Breast epithelium (tissue), 4 donors: ENCODE measurements around the gene FMNL3. TPM values are rescaled to one million over a fixed set of nuclear protein-coding genes. Genes with fewer than 3 reads are reported as not detected.

Experiments used
- DNase-seq, 2 donors: peaks; one replicate each; pipeline ENCODE4 v3.0.0-alpha.2; 2019; ENCODE audit warnings: low spot score in 2 of 2
- H3K27ac ChIP-seq, 2 donors: fragments of 200-600 bp; sonication (generic) in 1 of 2; one replicate each; pipeline ENCODE4 v1.5.1; 2016 to 2019; ENCODE audit warnings: mild to moderate bottlenecking in 1 of 2
- H3K27me3 ChIP-seq, 2 donors: fragments of 200-600 bp; sonication (generic) in 1 of 2; one replicate each; pipeline versions ENCODE4 v1.5.1 to v1.6.0; 2017 to 2019; ENCODE audit warnings: control low read depth in 1 of 2, mild to moderate bottlenecking in 1 of 2
- H3K36me3 ChIP-seq: fragments of 200-600 bp; one replicate; pipeline ENCODE4 v1.5.1; 2019
- H3K4me1 ChIP-seq, 2 donors: fragments of 200-600 bp; sonication (generic); one replicate each; pipeline ENCODE4 v1.5.1; 2016 to 2019; ENCODE audit warnings: control low read depth in 1 of 2
- H3K4me3 ChIP-seq, 3 donors: fragments of 200-600 bp; sonication (generic); 1 replicate in 2 of 3; 2 replicates in 1 of 3; pipeline ENCODE4 v1.5.1; 2016 to 2019; ENCODE audit warnings: mild to moderate bottlenecking in 3 of 3, moderate library complexity in 2 of 3
- H3K9me3 ChIP-seq, 2 donors: fragments of 200-600 bp; sonication (generic) in 1 of 2; one replicate each; pipeline ENCODE4 v1.5.1; 2016 to 2019; ENCODE audit warnings: control low read depth in 1 of 2
- POLR2A ChIP-seq: fragments of 450-650 bp; IDR thresholded peaks from one replicate; pipeline ENCODE4 v1.6.1; 2016; ENCODE audit warnings: antibody characterized with exemption, mild to moderate bottlenecking, moderate library complexity
- POLR2AphosphoS5 ChIP-seq, 3 donors: sonication (generic); formaldehyde crosslinking; IDR thresholded peaks; one replicate each; pipeline ENCODE4 v1.6.1; 2017; ENCODE audit warnings: antibody characterized with exemption in 3 of 3
- intact Hi-C: fragments of 100-400 bp; cut with DNase I; formaldehyde crosslinking; loops from one replicate; pipeline ENCODE4 v1.15.1; 2023; ENCODE audit warnings: low total_unique reads
- total RNA-seq, 3 donors: library from RNA; depleted of rRNA; stranded (reverse); fragments of >200 nt; gene quantifications; one replicate each; pipeline ENCODE4 v1.1.0, GENCODE V29; 2016
- TF ChIP-seq, protein P1 (sequence below), 3 donors: fragments of 450-650 bp; IDR thresholded peaks; one replicate each; pipeline ENCODE4 v1.5.1; 2016 to 2017; ENCODE audit warnings: antibody characterized with exemption in 3 of 3, mild to moderate bottlenecking in 3 of 3, moderate library complexity in 3 of 3

The FMNL3 gene
- total RNA-seq, 3 donors from 2014 or later: 9.8 to 13.8 (median 13.3) TPM

DNA sequence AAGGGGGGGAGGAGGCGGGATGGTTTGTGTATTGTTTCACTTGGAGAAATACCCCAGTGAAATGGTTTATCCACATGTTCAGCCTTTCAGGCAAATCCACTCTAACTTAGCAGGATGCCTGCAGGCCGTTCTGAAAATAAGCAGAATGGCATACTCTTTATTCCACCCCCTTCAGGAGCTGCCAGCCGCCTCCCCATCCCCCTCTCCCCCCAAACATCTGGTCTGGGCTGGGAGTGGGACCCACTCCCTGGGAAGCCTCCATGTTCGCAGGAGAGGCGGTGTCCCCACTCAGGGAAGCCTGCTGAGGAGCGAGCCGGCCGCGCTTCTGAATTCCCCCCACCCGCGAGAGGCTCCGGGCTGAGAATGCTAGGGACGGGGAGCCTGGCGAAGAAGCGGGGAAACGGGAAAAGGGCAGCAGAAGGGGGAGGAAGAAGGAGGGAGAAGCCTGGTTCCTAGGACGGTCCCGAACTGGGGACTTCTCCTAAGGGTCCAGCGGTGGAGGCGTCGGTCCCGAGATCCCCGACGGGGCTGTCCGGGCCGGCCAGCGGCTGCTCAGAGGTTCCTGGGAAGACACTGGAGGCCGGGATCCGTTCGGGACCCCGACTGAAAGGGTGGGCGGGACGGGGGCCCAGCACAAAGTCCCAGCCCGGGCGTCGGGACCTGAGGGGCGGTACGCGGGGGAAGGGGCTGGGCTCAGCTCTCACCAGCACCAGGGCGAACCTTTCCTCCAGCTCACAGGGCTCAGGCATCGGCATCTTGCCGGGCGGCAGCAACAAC lies 666 bp downstream of the FMNL3 start:
- intact Hi-C loops: loop anchor here (5.0 kb wide), 1 partner anchor 64 kb away; no protein-coding TSS in a partner anchor
- no peaks in the 10 kb centered on the region for H3K9me3 ChIP-seq
- no peaks in the 10 kb centered on the region for H3K36me3 ChIP-seq
- H3K4me3 ChIP-seq: peak overlapping the region; percentile 73 to 89 (median 84)
- peak overlapping the region; percentile 80 to 83 for H3K27ac ChIP-seq
- H3K27me3 ChIP-seq: no peaks in the 10 kb centered on the region
- H3K4me1 ChIP-seq: no peaks in the 10 kb centered on the region
- TF ChIP-seq POLR2AphosphoS5 (IDR thresholded peaks at IDR 0.05): no peak
- TF ChIP-seq, protein P1, sequence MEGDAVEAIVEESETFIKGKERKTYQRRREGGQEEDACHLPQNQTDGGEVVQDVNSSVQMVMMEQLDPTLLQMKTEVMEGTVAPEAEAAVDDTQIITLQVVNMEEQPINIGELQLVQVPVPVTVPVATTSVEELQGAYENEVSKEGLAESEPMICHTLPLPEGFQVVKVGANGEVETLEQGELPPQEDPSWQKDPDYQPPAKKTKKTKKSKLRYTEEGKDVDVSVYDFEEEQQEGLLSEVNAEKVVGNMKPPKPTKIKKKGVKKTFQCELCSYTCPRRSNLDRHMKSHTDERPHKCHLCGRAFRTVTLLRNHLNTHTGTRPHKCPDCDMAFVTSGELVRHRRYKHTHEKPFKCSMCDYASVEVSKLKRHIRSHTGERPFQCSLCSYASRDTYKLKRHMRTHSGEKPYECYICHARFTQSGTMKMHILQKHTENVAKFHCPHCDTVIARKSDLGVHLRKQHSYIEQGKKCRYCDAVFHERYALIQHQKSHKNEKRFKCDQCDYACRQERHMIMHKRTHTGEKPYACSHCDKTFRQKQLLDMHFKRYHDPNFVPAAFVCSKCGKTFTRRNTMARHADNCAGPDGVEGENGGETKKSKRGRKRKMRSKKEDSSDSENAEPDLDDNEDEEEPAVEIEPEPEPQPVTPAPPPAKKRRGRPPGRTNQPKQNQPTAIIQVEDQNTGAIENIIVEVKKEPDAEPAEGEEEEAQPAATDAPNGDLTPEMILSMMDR (IDR thresholded peaks at IDR 0.05): no peak
- TF ChIP-seq POLR2A: no peak
- DNase-seq: no peak

DNA sequence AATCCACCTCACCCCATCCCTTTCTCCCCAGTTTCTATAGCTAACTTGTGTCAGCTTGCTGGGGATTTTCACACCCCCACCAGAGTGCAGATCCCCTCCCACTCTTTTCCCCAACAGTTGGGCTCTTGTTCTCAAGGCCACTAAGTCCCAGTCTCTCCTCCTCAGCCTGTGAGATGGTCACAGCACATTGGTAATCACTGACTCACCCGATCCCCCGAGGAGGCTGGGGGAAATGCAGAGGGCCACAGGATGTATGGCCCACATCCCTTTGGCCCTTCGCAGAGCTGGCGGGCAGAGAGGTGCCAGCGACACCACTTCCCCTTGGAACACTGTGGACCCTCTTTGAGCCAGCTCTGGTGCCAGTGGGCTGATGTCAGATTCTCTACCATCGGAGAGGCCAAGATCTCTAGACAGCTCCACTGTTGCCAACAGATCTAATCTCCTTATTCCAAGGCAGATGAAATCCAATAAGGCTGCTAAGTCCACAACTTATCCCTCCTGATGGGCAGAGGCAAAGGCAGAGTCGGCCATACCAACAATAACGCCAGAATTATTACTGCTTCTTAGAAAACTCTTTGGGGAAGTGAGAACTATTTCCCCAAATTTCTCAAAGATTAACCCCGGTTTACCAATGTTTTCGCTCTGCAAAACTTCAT lies 1.6 kb downstream of the FMNL3 start:
- H3K36me3 ChIP-seq: no peaks in the 10 kb centered on the region
- no peaks in the 10 kb centered on the region for H3K9me3 ChIP-seq
- TF ChIP-seq POLR2A: no peak
- TF ChIP-seq, protein P1 (IDR thresholded peaks at IDR 0.05): no peak
- TF ChIP-seq POLR2AphosphoS5 (IDR thresholded peaks at IDR 0.05): no peak
- peak overlapping the region; percentile 73 to 89 (median 84) for H3K4me3 ChIP-seq
- intact Hi-C loops: loop anchor here (5.0 kb wide), 1 partner anchor 63 kb away; no protein-coding TSS in a partner anchor
- H3K27ac ChIP-seq: peak overlapping the region; percentile 80 to 83
- DNase-seq: no peak
- no peaks in the 10 kb centered on the region for H3K4me1 ChIP-seq
- no peaks in the 10 kb centered on the region for H3K27me3 ChIP-seq

DNA sequence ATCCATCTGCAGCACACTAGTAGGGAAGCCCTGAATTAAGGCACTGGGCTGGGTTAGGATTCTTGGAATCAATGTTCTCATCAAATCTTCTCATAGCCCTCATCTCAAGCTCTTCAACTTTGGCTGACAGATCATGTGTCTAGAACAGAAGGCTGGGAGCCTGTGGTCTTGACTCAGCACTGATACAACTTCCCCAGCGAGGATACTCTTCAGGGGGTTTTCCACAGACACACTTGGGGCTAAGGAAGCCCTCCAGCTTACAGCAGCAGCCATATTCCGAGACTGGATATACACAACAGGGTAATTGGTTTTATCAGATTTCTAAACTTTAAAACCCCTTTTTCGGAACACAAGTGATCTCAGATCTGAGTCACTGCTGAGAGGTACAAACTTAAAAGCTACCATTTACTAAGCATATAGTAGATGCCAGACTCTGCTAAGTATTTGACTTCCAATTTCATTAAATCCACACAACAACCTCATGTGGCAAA lies 3.5 kb downstream of the FMNL3 start:
- Histone ChIP-seq H3K9me3 (no peaks in the 10 kb centered on the region), H3K36me3 (no peaks in the 10 kb centered on the region), H3K4me1 (peaks cover 6 to 8% of the 10 kb centered on the region in 2 donors), H3K4me3 (no peak overlapping the region), H3K27ac (peak overlapping the region in 1 of 2 donors; percentile 25), H3K27me3 (no peaks in the 10 kb centered on the region)
- TF ChIP-seq POLR2A: no peak
- no peak for TF ChIP-seq POLR2AphosphoS5 (IDR thresholded peaks at IDR 0.05)
- TF ChIP-seq, protein P1 (IDR thresholded peaks at IDR 0.05): no peak
- intact Hi-C loops: no loop called here
- DNase-seq: no peak

DNA sequence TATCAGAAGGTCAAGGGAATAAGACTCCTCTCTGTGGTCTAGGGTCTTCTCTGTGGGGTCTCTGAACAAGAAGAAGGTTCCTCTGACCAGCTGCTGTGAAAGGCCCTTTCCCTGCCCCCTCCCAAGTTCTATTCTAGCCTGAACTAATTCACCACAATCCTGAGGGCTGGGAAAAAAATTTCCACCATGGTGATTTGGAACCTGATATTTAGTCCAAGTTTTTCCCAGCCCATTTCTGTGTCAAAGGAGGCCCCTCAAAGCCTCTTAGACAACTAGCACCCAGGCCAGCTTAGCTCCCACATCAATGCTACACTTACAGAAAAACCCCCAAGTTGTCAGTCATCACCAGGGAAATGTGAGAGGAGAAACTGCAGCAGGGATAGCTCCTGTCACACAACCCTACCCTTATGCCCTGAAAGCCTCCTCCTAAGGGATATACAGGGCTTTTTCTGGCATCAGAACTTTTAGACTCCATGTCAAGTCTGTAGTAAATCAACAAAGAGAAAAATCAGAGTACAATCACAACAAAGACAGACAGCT lies 4.5 kb downstream of the FMNL3 start:
- peak overlapping the region in 1 of 2 donors; percentile 25 for H3K27ac ChIP-seq

More for the DNA sequence above, 4.5 kb downstream of the FMNL3 start:
- H3K9me3 ChIP-seq: no peaks in the 10 kb centered on the region
- H3K4me3 ChIP-seq: no peak overlapping the region
- intact Hi-C loops: no loop called here
- H3K36me3 ChIP-seq: no peaks in the 10 kb centered on the region
- DNase-seq: no peak
- H3K27me3 ChIP-seq: no peaks in the 10 kb centered on the region
- no peak for TF ChIP-seq POLR2A
- TF ChIP-seq POLR2AphosphoS5 (IDR thresholded peaks at IDR 0.05): no peak
- TF ChIP-seq, protein P1 (IDR thresholded peaks at IDR 0.05): no peak
- H3K4me1 ChIP-seq: peaks cover 6 to 8% of the 10 kb centered on the region in 2 donors
